Liver (tissue), 9 donors: Measurements from ENCODE around the gene NUP214. TPM values are rescaled to one million over a fixed set of nuclear protein-coding genes. Genes with fewer than 3 reads are reported as not detected.
"Not testable (repeated sequence)": the region's sequence is repeated elsewhere in the genome, so short reads cannot be mapped to it uniquely, and the experiment has no call there.

ENCODE experiments used
- DNase-seq: peaks from one replicate; pipeline ENCODE4 v3.0.0-alpha.2; 2017; ENCODE audit warnings: low spot score
- H3K27ac ChIP-seq, 2 donors: one replicate each; pipeline ENCODE4 v1.7.0; 2013; ENCODE audit warnings: inconsistent platforms in 2 of 2, low read length in 2 of 2, control low read depth in 1 of 2, low read depth in 1 of 2, mild to moderate bottlenecking in 1 of 2
- H3K27me3 ChIP-seq, 4 donors: one replicate each; pipeline versions ENCODE4 v1.6.1 to v1.7.0; 2013; ENCODE audit warnings: low read length in 3 of 4, inconsistent platforms in 1 of 4, mild to moderate bottlenecking in 1 of 4, moderate library complexity in 1 of 4; ENCODE audit not compliant: control insufficient read depth in 4 of 4, insufficient read depth in 4 of 4
- H3K36me3 ChIP-seq, 4 donors: one replicate each; pipeline versions ENCODE4 v1.6.1 to v1.7.0; 2013; ENCODE audit warnings: low read length in 3 of 4, mild to moderate bottlenecking in 3 of 4, low read depth in 1 of 4, moderate library complexity in 1 of 4; ENCODE audit not compliant: control insufficient read depth in 4 of 4, insufficient read depth in 3 of 4
- H3K4me1 ChIP-seq, 4 donors: one replicate each; pipeline versions ENCODE4 v1.6.1 to v1.7.0; 2013; ENCODE audit warnings: low read length in 3 of 4, mild to moderate bottlenecking in 3 of 4, moderate library complexity in 1 of 4; ENCODE audit not compliant: control insufficient read depth in 4 of 4, insufficient read depth in 4 of 4
- H3K4me3 ChIP-seq, 3 donors: one replicate each; pipeline versions ENCODE4 v1.6.1 to v1.7.0; 2013; ENCODE audit warnings: low read length in 3 of 3, control low read depth in 1 of 3, low read depth in 1 of 3, mild to moderate bottlenecking in 1 of 3
- H3K9ac ChIP-seq, 2 donors: one replicate each; pipeline ENCODE4 v1.7.0; 2013; ENCODE audit warnings: low read length in 2 of 2, mild to moderate bottlenecking in 2 of 2, moderate library complexity in 2 of 2, control low read depth in 1 of 2, low read depth in 1 of 2
- H3K9me3 ChIP-seq, 4 donors: one replicate each; pipeline versions ENCODE4 v1.6.1 to v1.7.0; 2013; ENCODE audit warnings: low read length in 3 of 4; ENCODE audit not compliant: control insufficient read depth in 4 of 4
- CTCF ChIP-seq: fragments of 150-350 bp; IDR thresholded peaks from 2 replicates; pipeline ENCODE4 v1.5.1; 2017; ENCODE audit warnings: improper control_type of control experiment, low read depth, low read length; ENCODE audit not compliant: missing input control
- EGR1 ChIP-seq, 2 donors: IDR thresholded peaks; 2 replicates each; pipeline ENCODE4 v1.6.1; 2016 to 2018; ENCODE audit warnings: antibody characterized with exemption in 2 of 2, low read depth in 2 of 2
- FOXA1 ChIP-seq: IDR thresholded peaks from 2 replicates; pipeline ENCODE4 v1.6.1; 2016; ENCODE audit warnings: antibody characterized with exemption
- FOXA2 ChIP-seq: IDR thresholded peaks from 2 replicates; pipeline ENCODE4 v1.6.1; 2016; ENCODE audit warnings: antibody characterized with exemption
- HNF4A ChIP-seq, 2 donors: conservative IDR thresholded peaks; 2 replicates each; pipeline ENCODE4 v1.6.1; 2016; ENCODE audit warnings: antibody characterized with exemption in 2 of 2, mild to moderate bottlenecking in 2 of 2
- HNF4G ChIP-seq: IDR thresholded peaks from 2 replicates; pipeline ENCODE4 v1.6.1; 2016; ENCODE audit warnings: antibody characterized with exemption
- JUND ChIP-seq, 2 donors: IDR thresholded peaks; 2 replicates each; pipeline ENCODE4 v1.6.1; 2016; ENCODE audit warnings: antibody characterized with exemption in 2 of 2
- NR2F2 ChIP-seq: IDR thresholded peaks from 2 replicates; pipeline ENCODE4 v1.6.1; 2016; ENCODE audit warnings: antibody characterized with exemption
- REST ChIP-seq: IDR thresholded peaks from 2 replicates; pipeline ENCODE4 v1.6.1; 2016; ENCODE audit warnings: antibody characterized with exemption, mild to moderate bottlenecking
- SP1 ChIP-seq: IDR thresholded peaks from 2 replicates; pipeline ENCODE4 v1.6.1; 2018; ENCODE audit warnings: antibody characterized with exemption, mild to moderate bottlenecking
- YY1 ChIP-seq: IDR thresholded peaks from 2 replicates; pipeline ENCODE4 v1.6.1; 2016; ENCODE audit warnings: antibody characterized with exemption, mild to moderate bottlenecking
- ZBTB33 ChIP-seq: IDR thresholded peaks from 2 replicates; pipeline ENCODE4 v1.6.1; 2016; ENCODE audit warnings: antibody characterized with exemption
- WGBS: extraction: QIAGEN DNeasy Blood & Tissue Kit; methylation state at CpG from one replicate; pipeline ENCODE4 v1.1.7; 2013; 5-methylcytosine and 5-hydroxymethylcytosine counted together
- polyA plus RNA-seq, 2 donors: library from polyadenylated mRNA; stranded (reverse) in 1 of 2; unstranded in 1 of 2; fragments of 200-250 nt in 1 of 2; fragments of >200 nt in 1 of 2; fragmentation: Nextera tagmentation in 1 of 2; extraction: Ambion mirVana in 1 of 2; gene quantifications; one replicate each; pipeline versions ENCODE4 v1.2.1 to v1.2.3, GENCODE V29; 2013 to 2015
- total RNA-seq, 2 donors: library from RNA; depleted of rRNA; stranded (reverse); fragments of >200 nt; gene quantifications; one replicate each; pipeline ENCODE4 v1.2.3, GENCODE V29; 2014
- donor health status: healthy.
- donor health status: healthy.
- donor health status: healthy.
- donor health status: healthy.
- donor health status: healthy.

NUP214 gene
- total and polyA plus RNA-seq, 4 donors: 8.8 to 19.5 (median 16.5) TPM

- Histone ChIP-seq H3K4me3 (no peak overlapping the region), H3K27me3 (peaks cover 0 to 6% (median 3%) of the 10 kb centered on the region in 4 donors), H3K4me1 (peaks cover 4 to 10% (median 6%) of the 10 kb centered on the region in 4 donors), H3K9ac (no peak overlapping the region), H3K36me3 (no peaks in the 10 kb centered on the region), H3K27ac (no peak overlapping the region), H3K9me3 (no peaks in the 10 kb centered on the region)
- TF ChIP-seq REST (no peak), HNF4A (conservative IDR thresholded peaks at IDR 0.05) (no peak), JUND (IDR thresholded peaks at IDR 0.05) (no peak)
- WGBS: 81% methylated on average over 13 of the region's 13 CpGs
- no peak for DNase-seq
These were observed 26.8 kb upstream of the NUP214 start for GRCh38 chr9:131098391-131099101.

GRCh38 chr9:131099102-131099606, 26.2 kb upstream of the NUP214 start:
- no peak for DNase-seq
- no peaks in the 10 kb centered on the region for H3K9me3 ChIP-seq
- H3K27me3 ChIP-seq: peaks cover 0 to 6% (median 3%) of the 10 kb centered on the region in 4 donors
- peaks cover 4 to 10% (median 6%) of the 10 kb centered on the region in 4 donors for H3K4me1 ChIP-seq
- no peak for TF ChIP-seq YY1
- no peak for TF ChIP-seq ZBTB33
- no peak overlapping the region for H3K4me3 ChIP-seq
- WGBS: 88% methylated on average over 8 of the region's 8 CpGs
- no peak overlapping the region for H3K27ac ChIP-seq
- no peaks in the 10 kb centered on the region for H3K36me3 ChIP-seq
- H3K9ac ChIP-seq: no peak overlapping the region

- not testable (repeated sequence) for H3K9ac ChIP-seq, H3K36me3 ChIP-seq, H3K4me3 ChIP-seq, H3K9me3 ChIP-seq, H3K27me3 ChIP-seq, DNase-seq, H3K27ac ChIP-seq
- H3K4me1 ChIP-seq: peaks cover 4 to 10% (median 6%) of the 10 kb centered on the region in 4 donors
- WGBS: 91% methylated on average over 8 of the region's 8 CpGs
These were observed 25.5 kb upstream of the NUP214 start for GRCh38 chr9:131099845-131100244.

- Histone ChIP-seq H3K9ac (no peak overlapping the region), H3K9me3 (no peaks in the 10 kb centered on the region), H3K36me3 (no peaks in the 10 kb centered on the region), H3K4me1 (peaks cover 4 to 10% (median 6%) of the 10 kb centered on the region in 4 donors), H3K4me3 (no peak overlapping the region), H3K27ac (no peak overlapping the region), H3K27me3 (peaks cover 0 to 6% (median 0%) of the 10 kb centered on the region in 4 donors)
- DNase-seq: no peak
- WGBS: 88% methylated on average over 9 of the region's 9 CpGs
- TF ChIP-seq EGR1 (IDR thresholded peaks at IDR 0.05; ENCODE audit: low read depth in 2 of 2): no peak
- no peak for TF ChIP-seq SP1
- no peak for TF ChIP-seq FOXA1
- no peak for TF ChIP-seq CTCF
- TF ChIP-seq JUND (IDR thresholded peaks at IDR 0.05): no peak
- no peak for TF ChIP-seq NR2F2
- no peak for TF ChIP-seq HNF4G
- no peak for TF ChIP-seq FOXA2
- TF ChIP-seq HNF4A (conservative IDR thresholded peaks at IDR 0.05): no peak
These were observed 24.9 kb upstream of the NUP214 start for GRCh38 chr9:131100445-131100844.
